Panc1 (cell line): ENCODE results near the gene DCAF5. TPM values are rescaled to one million over a fixed set of nuclear protein-coding genes. Genes with fewer than 3 reads are reported as not detected.

Experiments used
- ATAC-seq: fragments of 200-7000 bp; cut with Tn5 transposase; 2 replicates; pipeline ENCODE4 v1.9.1; 2020; ENCODE audit warnings: mild to moderate bottlenecking, moderate library complexity
- BruUV-seq: library from RNA; stranded (reverse); fragments of 400-500 nt; replicated peaks from 2 replicates; lab custom pipeline; 2021; lab: Mats Ljungman, UMichigan
- CTCF ChIA-PET: fragments of 300-600 bp; sonication (Branson Sonifier 250); formaldehyde crosslinking; loops from one replicate; lab custom pipeline; 2022; ENCODE audit warnings: antibody characterized with exemption; lab: Charles Lee
- POLR2A ChIA-PET: fragments of 300-600 bp; sonication (Branson Sonifier 250); formaldehyde crosslinking; loops from one replicate; lab custom pipeline; 2022; ENCODE audit warnings: antibody characterized with exemption; lab: Charles Lee
- DNase-seq: peaks from one replicate; pipeline ENCODE4 v3.0.0-alpha.2; 2010; ENCODE audit warnings: low read depth, low spot score
- H3K27ac ChIP-seq: 2 replicates; pipeline ENCODE4 v1.5.1; 2011; ENCODE audit warnings: mild to moderate bottlenecking, low read length, inconsistent platforms
- H3K27me3 ChIP-seq: fragments of 200-500 bp; sonication (Bioruptor generic); 2 replicates; pipeline ENCODE4 v1.6.0; 2014; ENCODE audit warnings: low read length, inconsistent platforms; ENCODE audit not compliant: control insufficient read depth, insufficient read depth
- H3K36me3 ChIP-seq: fragments of 200-500 bp; sonication (Bioruptor generic); 2 replicates; pipeline ENCODE4 v1.5.1; 2014; ENCODE audit warnings: inconsistent platforms, mild to moderate bottlenecking, low read length, moderate library complexity; ENCODE audit not compliant: control insufficient read depth, insufficient read depth
- H3K4me1 ChIP-seq: 2 replicates; pipeline ENCODE4 v1.5.1; 2011; ENCODE audit warnings: inconsistent platforms, mild to moderate bottlenecking, low read length, moderate library complexity; ENCODE audit not compliant: control insufficient read depth, insufficient read depth
- H3K4me3 ChIP-seq, 2 experiments: 2 replicates each; pipeline ENCODE4 v1.5.1; 2011 to 2012; ENCODE audit warnings: low read depth in 2 of 2, low read length in 2 of 2, mild to moderate bottlenecking in 2 of 2, inconsistent platforms in 1 of 2, moderate library complexity in 1 of 2
- H3K9me3 ChIP-seq: fragments of 200-500 bp; sonication (Bioruptor generic); 2 replicates; pipeline ENCODE4 v1.5.1; 2014; ENCODE audit warnings: low read depth, mild to moderate bottlenecking, inconsistent platforms, low read length, moderate library complexity; ENCODE audit not compliant: control insufficient read depth, insufficient read depth
- POLR2AphosphoS5 ChIP-seq: IDR thresholded peaks from 2 replicates; pipeline ENCODE4 v1.6.1; 2012; ENCODE audit warnings: mild to moderate bottlenecking, low read depth, low read length, moderate library complexity
- SIN3A ChIP-seq: IDR thresholded peaks from 2 replicates; pipeline ENCODE4 v1.6.1; 2012; ENCODE audit warnings: low read depth, mild to moderate bottlenecking, low read length, moderate library complexity, borderline replicate concordance; ENCODE audit not compliant: insufficient read depth
- TCF7L2 ChIP-seq: IDR thresholded peaks from 2 replicates; pipeline ENCODE4 v1.6.1; 2011; ENCODE audit warnings: mild to moderate bottlenecking, low read depth, low read length, inconsistent platforms
- in situ Hi-C: cut with HindIII; loops from 2 replicates; pipeline ENCODE4 v1.10.0; 2016; ENCODE audit warnings: low sequenced_read_pairs, low pct_unique_long_range_greater_than_20kb
- intact Hi-C: fragments of 100-400 bp; cut with micrococcal nuclease; formaldehyde crosslinking; loops from one replicate; pipeline ENCODE4 v1.10.0; 2022; ENCODE audit not compliant: unreplicated experiment
- total RNA-seq: library from RNA; stranded (reverse); gene quantifications from one replicate; pipeline ENCODE4 v1.2.1, GENCODE V29; 2021; ENCODE audit not compliant: unreplicated experiment
- TF ChIP-seq, protein P1 (sequence below): fragments of 450-650 bp; IDR thresholded peaks from 2 replicates; pipeline ENCODE4 v1.5.1; 2017; ENCODE audit warnings: mild to moderate bottlenecking
- TF ChIP-seq, protein P2 (sequence below), 2 experiments: IDR thresholded peaks; 2 replicates each; pipeline ENCODE4 v1.6.1; 2011 to 2012; ENCODE audit warnings: low read depth in 2 of 2, control low read depth in 1 of 2, low read length in 1 of 2, mild to moderate bottlenecking in 1 of 2, moderate library complexity in 1 of 2; ENCODE audit not compliant: insufficient read depth in 1 of 2

Gene DCAF5
- total RNA-seq, 1 experiment from 2014 or later, result 27.6 TPM

DNA sequence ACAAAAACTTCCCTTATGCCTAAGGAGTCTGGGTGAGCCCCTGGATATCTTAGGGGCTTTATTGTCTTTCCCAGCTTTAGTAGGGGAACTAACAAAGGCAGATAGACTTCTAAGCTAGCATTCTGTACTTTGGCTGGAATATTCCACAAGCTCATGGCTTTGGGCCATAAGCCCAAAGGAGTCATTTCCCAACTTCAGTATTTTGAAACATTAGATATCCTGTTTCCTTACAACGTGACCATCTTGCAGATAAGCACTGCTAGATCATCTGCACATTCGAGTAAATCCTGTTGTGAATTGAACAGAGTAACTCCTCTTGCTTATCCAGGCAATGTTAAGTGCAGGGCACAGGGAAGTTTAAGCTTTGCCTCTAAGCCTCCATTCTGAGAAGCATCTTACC, 103.2 kb downstream of the DCAF5 start:
- POLR2A ChIA-PET, result no interaction called here
- ATAC-seq, result no peak
- in situ Hi-C loops (no loop called here), intact Hi-C loops (no loop called here)
- Histone ChIP-seq H3K27me3 (no peaks in the 10 kb centered on the region), H3K36me3 (peaks cover 2% of the 10 kb centered on the region; the same call in 1 of the 2 replicates), H3K9me3 (no peaks in the 10 kb centered on the region), H3K27ac (no peak overlapping the region), H3K4me3 (no peak overlapping the region), H3K4me1 (no peaks in the 10 kb centered on the region; the same call in 1 of the 2 replicates)
- CTCF ChIA-PET, result no interaction called here
- BruUV-seq, result no TSS peak
- TF ChIP-seq SIN3A (no peak), POLR2AphosphoS5 (no peak)
- no peak for DNase-seq

DNA sequence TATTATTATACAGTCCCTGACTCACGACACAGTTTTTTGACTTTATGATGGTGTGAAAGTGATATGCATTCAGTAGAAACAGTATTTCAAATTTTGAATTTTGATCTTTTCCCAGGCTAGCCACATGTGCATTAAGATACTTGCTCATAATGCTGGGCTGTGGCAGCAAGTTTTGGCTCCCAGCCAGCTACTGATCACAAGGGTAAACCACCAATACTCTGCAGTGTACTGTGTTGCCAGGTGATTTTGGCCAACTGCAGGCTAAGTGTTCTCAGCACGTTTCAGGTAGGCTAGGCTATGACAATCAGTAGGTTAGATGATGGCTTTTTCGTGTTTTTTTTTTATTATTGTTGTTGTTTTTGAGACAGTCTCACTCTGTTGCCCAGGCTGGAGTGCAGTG, 104.5 kb downstream of the DCAF5 start:
- ChIA-PET POLR2A (no interaction called here), CTCF (no interaction called here)
- no peaks in the 10 kb centered on the region for H3K36me3 ChIP-seq
- no peaks in the 10 kb centered on the region for H3K27me3 ChIP-seq
- ATAC-seq, result no peak
- no peaks in the 10 kb centered on the region for H3K9me3 ChIP-seq
- TF ChIP-seq, protein P1, sequence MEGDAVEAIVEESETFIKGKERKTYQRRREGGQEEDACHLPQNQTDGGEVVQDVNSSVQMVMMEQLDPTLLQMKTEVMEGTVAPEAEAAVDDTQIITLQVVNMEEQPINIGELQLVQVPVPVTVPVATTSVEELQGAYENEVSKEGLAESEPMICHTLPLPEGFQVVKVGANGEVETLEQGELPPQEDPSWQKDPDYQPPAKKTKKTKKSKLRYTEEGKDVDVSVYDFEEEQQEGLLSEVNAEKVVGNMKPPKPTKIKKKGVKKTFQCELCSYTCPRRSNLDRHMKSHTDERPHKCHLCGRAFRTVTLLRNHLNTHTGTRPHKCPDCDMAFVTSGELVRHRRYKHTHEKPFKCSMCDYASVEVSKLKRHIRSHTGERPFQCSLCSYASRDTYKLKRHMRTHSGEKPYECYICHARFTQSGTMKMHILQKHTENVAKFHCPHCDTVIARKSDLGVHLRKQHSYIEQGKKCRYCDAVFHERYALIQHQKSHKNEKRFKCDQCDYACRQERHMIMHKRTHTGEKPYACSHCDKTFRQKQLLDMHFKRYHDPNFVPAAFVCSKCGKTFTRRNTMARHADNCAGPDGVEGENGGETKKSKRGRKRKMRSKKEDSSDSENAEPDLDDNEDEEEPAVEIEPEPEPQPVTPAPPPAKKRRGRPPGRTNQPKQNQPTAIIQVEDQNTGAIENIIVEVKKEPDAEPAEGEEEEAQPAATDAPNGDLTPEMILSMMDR, result no peak
- TF ChIP-seq, protein P2, sequence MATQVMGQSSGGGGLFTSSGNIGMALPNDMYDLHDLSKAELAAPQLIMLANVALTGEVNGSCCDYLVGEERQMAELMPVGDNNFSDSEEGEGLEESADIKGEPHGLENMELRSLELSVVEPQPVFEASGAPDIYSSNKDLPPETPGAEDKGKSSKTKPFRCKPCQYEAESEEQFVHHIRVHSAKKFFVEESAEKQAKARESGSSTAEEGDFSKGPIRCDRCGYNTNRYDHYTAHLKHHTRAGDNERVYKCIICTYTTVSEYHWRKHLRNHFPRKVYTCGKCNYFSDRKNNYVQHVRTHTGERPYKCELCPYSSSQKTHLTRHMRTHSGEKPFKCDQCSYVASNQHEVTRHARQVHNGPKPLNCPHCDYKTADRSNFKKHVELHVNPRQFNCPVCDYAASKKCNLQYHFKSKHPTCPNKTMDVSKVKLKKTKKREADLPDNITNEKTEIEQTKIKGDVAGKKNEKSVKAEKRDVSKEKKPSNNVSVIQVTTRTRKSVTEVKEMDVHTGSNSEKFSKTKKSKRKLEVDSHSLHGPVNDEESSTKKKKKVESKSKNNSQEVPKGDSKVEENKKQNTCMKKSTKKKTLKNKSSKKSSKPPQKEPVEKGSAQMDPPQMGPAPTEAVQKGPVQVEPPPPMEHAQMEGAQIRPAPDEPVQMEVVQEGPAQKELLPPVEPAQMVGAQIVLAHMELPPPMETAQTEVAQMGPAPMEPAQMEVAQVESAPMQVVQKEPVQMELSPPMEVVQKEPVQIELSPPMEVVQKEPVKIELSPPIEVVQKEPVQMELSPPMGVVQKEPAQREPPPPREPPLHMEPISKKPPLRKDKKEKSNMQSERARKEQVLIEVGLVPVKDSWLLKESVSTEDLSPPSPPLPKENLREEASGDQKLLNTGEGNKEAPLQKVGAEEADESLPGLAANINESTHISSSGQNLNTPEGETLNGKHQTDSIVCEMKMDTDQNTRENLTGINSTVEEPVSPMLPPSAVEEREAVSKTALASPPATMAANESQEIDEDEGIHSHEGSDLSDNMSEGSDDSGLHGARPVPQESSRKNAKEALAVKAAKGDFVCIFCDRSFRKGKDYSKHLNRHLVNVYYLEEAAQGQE (IDR thresholded peaks at IDR 0.05; ENCODE audit: insufficient read depth in 1 of 2, low read depth in 2 of 2, low read length in 1 of 2), result no peak
- TF ChIP-seq SIN3A, result no peak
- TF ChIP-seq POLR2AphosphoS5, result no peak
- TF ChIP-seq TCF7L2, result no peak
- BruUV-seq, result no TSS peak
- H3K27ac ChIP-seq, result no peak overlapping the region
- no peak for DNase-seq
- in situ Hi-C loops, result no loop called here
- intact Hi-C loops, result no loop called here
- no peaks in the 10 kb centered on the region; the same call in 1 of the 2 replicates for H3K4me1 ChIP-seq
- no peak overlapping the region for H3K4me3 ChIP-seq

DNA sequence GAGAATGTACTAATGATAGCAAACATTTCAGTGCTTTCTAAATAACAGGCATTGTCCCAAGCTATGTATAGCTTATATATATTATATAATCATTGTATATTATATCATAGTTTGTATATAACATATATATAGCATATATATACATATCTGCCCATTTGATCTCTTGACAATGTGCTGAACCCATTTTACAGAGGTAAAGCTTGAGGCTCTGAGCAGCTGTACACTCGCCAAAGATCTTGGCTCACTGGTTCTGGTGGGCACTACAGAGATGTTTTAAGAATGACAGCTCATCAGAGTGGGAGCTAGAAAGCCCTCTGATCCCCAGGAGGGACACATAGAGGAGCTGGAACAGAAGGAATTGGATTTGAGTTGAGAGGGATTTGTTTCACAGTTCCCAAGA, 105.7 kb downstream of the DCAF5 start:
- no peak overlapping the region for H3K27ac ChIP-seq
- no peak for TF ChIP-seq TCF7L2
- TF ChIP-seq POLR2AphosphoS5, result no peak
- TF ChIP-seq, protein P1, result no peak
- TF ChIP-seq, protein P2 (IDR thresholded peaks at IDR 0.05; ENCODE audit: insufficient read depth in 1 of 2, low read depth in 2 of 2, low read length in 1 of 2), result no peak
- no peak for TF ChIP-seq SIN3A
- no peak for DNase-seq
- H3K4me1 ChIP-seq, result no peaks in the 10 kb centered on the region; the same call in 1 of the 2 replicates
- intact Hi-C loops, result no loop called here
- H3K27me3 ChIP-seq, result no peaks in the 10 kb centered on the region
- H3K36me3 ChIP-seq, result no peaks in the 10 kb centered on the region
- H3K9me3 ChIP-seq, result no peaks in the 10 kb centered on the region
- ATAC-seq, result no peak
- BruUV-seq, result no TSS peak
- CTCF ChIA-PET, result no interaction called here
- in situ Hi-C loops, result no loop called here
- no peak overlapping the region for H3K4me3 ChIP-seq
- POLR2A ChIA-PET, result no interaction called here
